ENCODE results near the gene EVL.

GRCh38 chr14:100188392-100189030 lies 123.3 kb downstream of the EVL start:
- TF ChIP-seq, protein P1, sequence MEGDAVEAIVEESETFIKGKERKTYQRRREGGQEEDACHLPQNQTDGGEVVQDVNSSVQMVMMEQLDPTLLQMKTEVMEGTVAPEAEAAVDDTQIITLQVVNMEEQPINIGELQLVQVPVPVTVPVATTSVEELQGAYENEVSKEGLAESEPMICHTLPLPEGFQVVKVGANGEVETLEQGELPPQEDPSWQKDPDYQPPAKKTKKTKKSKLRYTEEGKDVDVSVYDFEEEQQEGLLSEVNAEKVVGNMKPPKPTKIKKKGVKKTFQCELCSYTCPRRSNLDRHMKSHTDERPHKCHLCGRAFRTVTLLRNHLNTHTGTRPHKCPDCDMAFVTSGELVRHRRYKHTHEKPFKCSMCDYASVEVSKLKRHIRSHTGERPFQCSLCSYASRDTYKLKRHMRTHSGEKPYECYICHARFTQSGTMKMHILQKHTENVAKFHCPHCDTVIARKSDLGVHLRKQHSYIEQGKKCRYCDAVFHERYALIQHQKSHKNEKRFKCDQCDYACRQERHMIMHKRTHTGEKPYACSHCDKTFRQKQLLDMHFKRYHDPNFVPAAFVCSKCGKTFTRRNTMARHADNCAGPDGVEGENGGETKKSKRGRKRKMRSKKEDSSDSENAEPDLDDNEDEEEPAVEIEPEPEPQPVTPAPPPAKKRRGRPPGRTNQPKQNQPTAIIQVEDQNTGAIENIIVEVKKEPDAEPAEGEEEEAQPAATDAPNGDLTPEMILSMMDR (IDR thresholded peaks at IDR 0.05): no peak
- no peak for TF ChIP-seq EP300 (IDR thresholded peaks at IDR 0.05)
